DOHH2 (cell line): ENCODE measurements around the gene FAM193A.
A peak's percentile ranks its signal among the peaks of the same experiment; 100 is the strongest.

Source experiments
- H3F3A ChIP-seq: fragments of 200-600 bp; sonication (generic), shearing (Covaris generic); 2 replicates; pipeline ENCODE4 v1.6.0; 2016; ENCODE audit warnings: antibody characterized with exemption, mild to moderate bottlenecking; ENCODE audit not compliant: control insufficient read depth, insufficient read depth
- H3K27ac ChIP-seq: fragments of 200-600 bp; sonication (generic); 2 replicates; pipeline ENCODE4 v1.5.1; 2014; ENCODE audit warnings: low read depth, mild to moderate bottlenecking, low read length, moderate library complexity
- H3K27me3 ChIP-seq: fragments of 200-600 bp; sonication (generic); 2 replicates; pipeline ENCODE4 v1.6.1; 2014; ENCODE audit warnings: mild to moderate bottlenecking, low read length, mixed read lengths; ENCODE audit not compliant: control insufficient read depth
- H3K36me3 ChIP-seq: fragments of 200-600 bp; sonication (generic); 2 replicates; pipeline ENCODE4 v1.6.1; 2014; ENCODE audit warnings: mild to moderate bottlenecking, low read length, moderate library complexity, mixed read lengths; ENCODE audit not compliant: control insufficient read depth
- H3K4me1 ChIP-seq: fragments of 200-600 bp; sonication (generic); 2 replicates; pipeline ENCODE4 v1.6.1; 2014; ENCODE audit warnings: mild to moderate bottlenecking, low read length, mixed read lengths; ENCODE audit not compliant: control insufficient read depth
- H3K4me2 ChIP-seq: fragments of 200-600 bp; sonication (generic); 2 replicates; pipeline ENCODE4 v1.6.0; 2014; ENCODE audit warnings: mild to moderate bottlenecking, low read length, moderate library complexity
- H3K4me3 ChIP-seq: fragments of 200-600 bp; sonication (generic); 2 replicates; pipeline ENCODE4 v1.5.1; 2014; ENCODE audit warnings: mild to moderate bottlenecking, low read length, mixed read lengths
- H3K79me2 ChIP-seq: fragments of 200-600 bp; sonication (generic); 2 replicates; pipeline ENCODE4 v1.6.1; 2014; ENCODE audit warnings: mild to moderate bottlenecking, low read length, mixed read lengths; ENCODE audit not compliant: control insufficient read depth
- H3K9me2 ChIP-seq: fragments of 200-600 bp; sonication (generic); replicated peaks from 2 replicates; pipeline ENCODE4 v1.6.1; 2014; ENCODE audit warnings: mild to moderate bottlenecking, low read length, mixed read lengths; ENCODE audit not compliant: control insufficient read depth
- H3K9me3 ChIP-seq: fragments of 200-600 bp; sonication (generic); 2 replicates; pipeline ENCODE4 v1.6.1; 2014; ENCODE audit warnings: antibody characterized with exemption, low read length, mixed read lengths; ENCODE audit not compliant: control insufficient read depth, insufficient read depth
- H4K20me1 ChIP-seq: fragments of 200-600 bp; sonication (generic); 2 replicates; pipeline ENCODE4 v1.6.0; 2014; ENCODE audit warnings: low read depth, mild to moderate bottlenecking, antibody characterized with exemption, low read length, moderate library complexity; ENCODE audit not compliant: control insufficient read depth, insufficient read depth
- EZH2phosphoT487 ChIP-seq: fragments of 200-600 bp; sonication (generic); IDR thresholded peaks from 2 replicates; pipeline ENCODE4 v1.6.1; 2017; ENCODE audit warnings: borderline replicate concordance, mild to moderate bottlenecking, antibody characterized with exemption, low read length, moderate library complexity, mixed read lengths
- TF ChIP-seq, protein P1 (sequence below): fragments of 200-600 bp; sonication (generic); IDR thresholded peaks from one replicate; pipeline ENCODE4 v1.5.1; 2014; ENCODE audit warnings: antibody characterized with exemption, mild to moderate bottlenecking, low read depth, low read length; ENCODE audit not compliant: poor library complexity, severe bottlenecking

FAM193A gene

GRCh38 chr4:2743518-2744445 lies 207.3 kb downstream of the FAM193A start:
- Histone ChIP-seq H3F3A (peaks cover 3% of the 10 kb centered on the region; the same call in 1 of the 2 replicates), H3K9me2 (no peaks in the 10 kb centered on the region), H3K4me2 (no peak overlapping the region), H4K20me1 (0 out of 2 replicates have a peak, but pooled peaks cover 2% of the 10 kb centered on the region), H3K27ac (no peak overlapping the region), H3K27me3 (no peaks in the 10 kb centered on the region), H3K36me3 (peaks cover 52% of the 10 kb centered on the region), H3K4me3 (no peak overlapping the region), H3K79me2 (no peaks in the 10 kb centered on the region), H3K9me3 (no peaks in the 10 kb centered on the region), H3K4me1 (peaks cover 33% of the 10 kb centered on the region)
- no peak for TF ChIP-seq EZH2phosphoT487
- TF ChIP-seq, protein P1, sequence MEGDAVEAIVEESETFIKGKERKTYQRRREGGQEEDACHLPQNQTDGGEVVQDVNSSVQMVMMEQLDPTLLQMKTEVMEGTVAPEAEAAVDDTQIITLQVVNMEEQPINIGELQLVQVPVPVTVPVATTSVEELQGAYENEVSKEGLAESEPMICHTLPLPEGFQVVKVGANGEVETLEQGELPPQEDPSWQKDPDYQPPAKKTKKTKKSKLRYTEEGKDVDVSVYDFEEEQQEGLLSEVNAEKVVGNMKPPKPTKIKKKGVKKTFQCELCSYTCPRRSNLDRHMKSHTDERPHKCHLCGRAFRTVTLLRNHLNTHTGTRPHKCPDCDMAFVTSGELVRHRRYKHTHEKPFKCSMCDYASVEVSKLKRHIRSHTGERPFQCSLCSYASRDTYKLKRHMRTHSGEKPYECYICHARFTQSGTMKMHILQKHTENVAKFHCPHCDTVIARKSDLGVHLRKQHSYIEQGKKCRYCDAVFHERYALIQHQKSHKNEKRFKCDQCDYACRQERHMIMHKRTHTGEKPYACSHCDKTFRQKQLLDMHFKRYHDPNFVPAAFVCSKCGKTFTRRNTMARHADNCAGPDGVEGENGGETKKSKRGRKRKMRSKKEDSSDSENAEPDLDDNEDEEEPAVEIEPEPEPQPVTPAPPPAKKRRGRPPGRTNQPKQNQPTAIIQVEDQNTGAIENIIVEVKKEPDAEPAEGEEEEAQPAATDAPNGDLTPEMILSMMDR = no peak

DNA sequence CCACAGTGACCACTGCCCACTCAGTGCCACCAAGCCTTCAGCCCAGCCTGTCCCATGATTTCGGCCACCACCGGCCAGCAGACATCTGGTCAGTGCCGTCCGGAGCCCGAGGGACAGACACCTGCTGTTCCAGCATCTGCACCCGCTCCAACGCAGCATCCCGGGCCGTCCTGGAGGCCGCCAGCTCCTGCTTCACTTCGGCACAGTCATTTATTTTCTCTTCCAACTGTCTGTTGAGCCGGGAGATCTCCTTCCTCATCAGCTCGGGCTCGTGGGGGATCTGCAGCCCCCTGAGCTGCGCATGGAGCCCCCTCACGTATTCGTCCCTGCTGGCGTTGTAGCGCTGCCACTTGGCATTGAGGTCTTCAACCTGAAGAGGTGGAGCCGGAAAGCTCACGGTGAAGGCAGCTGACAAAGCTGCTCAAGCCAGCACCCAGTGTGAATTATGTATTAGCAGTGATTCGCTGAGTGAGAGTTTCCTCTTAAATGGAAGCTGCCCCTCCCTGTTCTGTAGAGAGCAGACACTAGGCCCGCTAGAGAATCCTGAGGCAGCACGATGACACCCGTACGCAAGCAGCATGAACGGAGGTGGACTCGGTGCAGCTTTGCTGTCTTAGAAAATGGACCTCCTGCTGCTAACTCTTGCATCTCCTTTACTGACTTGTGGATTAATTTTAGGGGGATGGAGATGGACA lies 208.3 kb downstream of the FAM193A start:
- H3F3A ChIP-seq = peaks cover 3% of the 10 kb centered on the region; the same call in 1 of the 2 replicates
- H3K79me2 ChIP-seq = no peaks in the 10 kb centered on the region
- H3K9me3 ChIP-seq = no peaks in the 10 kb centered on the region
- H3K27ac ChIP-seq = no peak overlapping the region
- H3K4me3 ChIP-seq = no peak overlapping the region
- TF ChIP-seq, protein P1 = no peak
- TF ChIP-seq EZH2phosphoT487 = no peak
- H3K4me2 ChIP-seq = no peak overlapping the region
- H3K27me3 ChIP-seq = no peaks in the 10 kb centered on the region
- no peaks in the 10 kb centered on the region for H3K9me2 ChIP-seq
- 0 out of 2 replicates have a peak, but pooled peaks cover 2% of the 10 kb centered on the region for H4K20me1 ChIP-seq
- H3K4me1 ChIP-seq = peaks cover 39% of the 10 kb centered on the region
- peaks cover 52% of the 10 kb centered on the region for H3K36me3 ChIP-seq

DNA sequence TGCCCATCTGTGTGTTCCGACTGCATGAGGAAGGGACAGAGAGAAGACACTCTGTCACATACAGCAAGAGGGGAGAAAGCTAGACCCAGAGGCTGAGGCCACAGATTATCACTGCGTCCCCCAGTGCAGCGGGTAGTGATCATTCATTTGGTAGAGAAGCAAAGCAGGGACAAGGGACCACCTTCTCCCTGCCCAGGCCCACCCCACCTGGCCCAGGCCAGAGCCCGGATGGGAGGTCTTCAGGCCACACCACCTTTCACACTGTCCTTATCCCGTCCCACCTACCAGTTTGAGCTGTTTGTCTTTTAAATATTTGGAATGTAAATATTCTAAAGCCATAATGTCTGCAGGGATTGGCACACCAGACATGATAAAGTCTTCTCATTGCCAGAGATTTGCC lies 209.1 kb downstream of the FAM193A start:
- Histone ChIP-seq H4K20me1 (0 out of 2 replicates have a peak, but pooled peaks cover 2% of the 10 kb centered on the region), H3K27ac (peak overlapping the region; percentile 38; the same call in 1 of the 2 replicates), H3K9me3 (no peaks in the 10 kb centered on the region), H3K27me3 (no peaks in the 10 kb centered on the region), H3F3A (peaks cover 3% of the 10 kb centered on the region; the same call in 1 of the 2 replicates), H3K79me2 (peaks cover 4% of the 10 kb centered on the region), H3K4me2 (peak overlapping the region; percentile 60; the same call in 1 of the 2 replicates), H3K4me1 (peaks cover 39% of the 10 kb centered on the region), H3K9me2 (no peaks in the 10 kb centered on the region), H3K4me3 (no peak overlapping the region), H3K36me3 (peaks cover 52% of the 10 kb centered on the region)
- TF ChIP-seq, protein P1 = no peak
- no peak for TF ChIP-seq EZH2phosphoT487
